DOHH2 (cell line): ENCODE data around the gene KIF24.
"Not testable (repeated sequence)": the region's sequence is repeated elsewhere in the genome, so short reads cannot be mapped to it uniquely, and the experiment has no call there.

Source experiments
- EZH2phosphoT487 ChIP-seq: fragments of 200-600 bp; sonication (generic); IDR thresholded peaks from 2 replicates; pipeline ENCODE4 v1.6.1; 2017; ENCODE audit warnings: borderline replicate concordance, mild to moderate bottlenecking, antibody characterized with exemption, low read length, moderate library complexity, mixed read lengths
- TF ChIP-seq, protein P1 (sequence below): fragments of 200-600 bp; sonication (generic); IDR thresholded peaks from one replicate; pipeline ENCODE4 v1.5.1; 2014; ENCODE audit warnings: antibody characterized with exemption, mild to moderate bottlenecking, low read depth, low read length; ENCODE audit not compliant: poor library complexity, severe bottlenecking

DNA sequence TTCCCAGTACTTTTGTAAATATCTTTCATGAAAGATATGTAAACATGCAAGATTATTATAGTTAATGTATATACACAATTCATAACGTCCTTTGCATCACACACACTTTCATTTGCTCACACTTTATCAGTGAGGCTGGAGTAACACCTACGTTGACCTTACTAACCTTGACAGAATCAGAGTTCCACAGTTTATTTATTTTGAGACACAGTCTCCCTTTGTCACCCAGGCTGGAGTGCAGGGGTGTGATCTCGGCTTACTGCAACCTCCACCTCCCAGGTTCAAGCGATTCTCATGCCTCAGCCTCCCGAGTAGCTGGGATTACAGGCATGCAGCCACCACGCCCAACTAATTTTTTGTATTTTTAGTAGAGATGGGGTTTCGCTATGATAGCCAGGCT is 28.0 kb downstream of the KIF24 start:
- TF ChIP-seq, protein P1, sequence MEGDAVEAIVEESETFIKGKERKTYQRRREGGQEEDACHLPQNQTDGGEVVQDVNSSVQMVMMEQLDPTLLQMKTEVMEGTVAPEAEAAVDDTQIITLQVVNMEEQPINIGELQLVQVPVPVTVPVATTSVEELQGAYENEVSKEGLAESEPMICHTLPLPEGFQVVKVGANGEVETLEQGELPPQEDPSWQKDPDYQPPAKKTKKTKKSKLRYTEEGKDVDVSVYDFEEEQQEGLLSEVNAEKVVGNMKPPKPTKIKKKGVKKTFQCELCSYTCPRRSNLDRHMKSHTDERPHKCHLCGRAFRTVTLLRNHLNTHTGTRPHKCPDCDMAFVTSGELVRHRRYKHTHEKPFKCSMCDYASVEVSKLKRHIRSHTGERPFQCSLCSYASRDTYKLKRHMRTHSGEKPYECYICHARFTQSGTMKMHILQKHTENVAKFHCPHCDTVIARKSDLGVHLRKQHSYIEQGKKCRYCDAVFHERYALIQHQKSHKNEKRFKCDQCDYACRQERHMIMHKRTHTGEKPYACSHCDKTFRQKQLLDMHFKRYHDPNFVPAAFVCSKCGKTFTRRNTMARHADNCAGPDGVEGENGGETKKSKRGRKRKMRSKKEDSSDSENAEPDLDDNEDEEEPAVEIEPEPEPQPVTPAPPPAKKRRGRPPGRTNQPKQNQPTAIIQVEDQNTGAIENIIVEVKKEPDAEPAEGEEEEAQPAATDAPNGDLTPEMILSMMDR: not testable (repeated sequence)
- not testable (repeated sequence) for TF ChIP-seq EZH2phosphoT487
